GM10847 (cell line): ENCODE measurements around the gene MBOAT7.

Experiments used
- POLR2A ChIP-seq: IDR thresholded peaks from 2 replicates; pipeline ENCODE4 v1.6.1; 2011; ENCODE audit not compliant: insufficient read length; ENCODE audit errors: extremely low read depth

The MBOAT7 gene

GRCh38 chr19:54168174-54168917, 21.0 kb downstream of the MBOAT7 start:
- TF ChIP-seq POLR2A, result no peak

GRCh38 chr19:54165222-54165621, 24.2 kb downstream of the MBOAT7 start:
- TF ChIP-seq POLR2A, result no peak

DNA sequence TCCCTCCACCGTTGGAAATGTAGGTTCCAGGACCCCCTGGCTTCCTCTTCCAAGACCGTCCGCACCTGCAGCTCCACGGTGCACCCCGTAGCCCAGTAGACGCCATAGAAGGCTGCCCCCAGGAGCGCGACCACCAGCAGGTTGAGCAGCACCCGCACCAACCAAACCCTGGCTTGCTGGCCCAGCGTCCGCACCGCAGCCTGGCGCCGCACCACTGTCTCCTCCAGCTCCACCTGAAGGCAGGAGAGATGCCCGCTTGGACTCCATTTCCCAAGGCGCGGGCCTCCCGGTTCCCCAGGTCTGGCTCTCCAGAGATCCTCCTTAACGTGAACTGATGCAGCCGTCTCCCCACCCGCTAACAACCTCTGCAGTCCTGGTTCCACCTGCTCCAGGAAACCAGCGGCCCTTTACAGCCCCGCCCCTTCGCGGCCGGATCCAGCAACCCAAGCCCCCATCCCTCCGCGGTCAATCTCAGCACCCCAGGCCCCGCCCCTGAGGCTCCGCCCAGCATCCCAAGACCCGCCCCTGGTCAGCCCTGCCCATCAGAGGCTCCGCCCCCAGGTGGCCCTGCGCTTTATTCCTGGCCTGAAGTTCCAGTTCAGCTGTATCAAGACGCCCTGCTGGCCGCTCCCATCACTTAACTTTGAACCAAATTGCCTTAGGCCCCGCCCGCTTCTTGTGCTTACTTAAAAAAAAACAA, 24.9 kb downstream of the MBOAT7 start:
- no peak for TF ChIP-seq POLR2A

GRCh38 chr19:54162884-54163283, 26.5 kb downstream of the MBOAT7 start:
- no peak for TF ChIP-seq POLR2A

DNA sequence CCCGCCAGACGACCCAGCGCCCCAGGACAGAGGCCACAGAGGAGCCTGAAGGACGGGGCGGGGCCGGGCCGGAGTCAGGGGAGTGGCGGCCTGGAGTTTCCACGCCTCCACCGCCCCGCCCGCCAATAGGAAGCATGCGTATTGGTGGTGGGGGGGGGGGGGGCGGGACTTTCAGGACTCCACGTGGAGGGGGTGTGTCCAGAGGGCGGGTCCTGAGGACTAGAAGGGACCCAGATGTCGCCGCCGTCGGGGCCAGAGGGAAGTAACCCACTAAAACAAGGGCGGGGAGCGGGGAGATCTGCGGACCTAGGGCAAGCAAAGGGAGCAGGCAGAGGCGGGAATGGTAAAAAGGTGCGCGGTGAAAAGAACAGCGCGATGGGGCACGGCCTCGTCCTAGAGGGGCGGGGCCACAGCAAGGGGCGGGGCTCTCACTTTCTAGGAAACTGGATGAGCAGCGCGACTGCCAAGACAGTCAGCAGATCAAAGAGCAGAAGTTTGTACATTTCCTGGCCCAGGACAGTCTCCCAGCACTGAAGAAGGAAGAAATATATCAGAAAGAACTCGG, 27.1 kb downstream of the MBOAT7 start:
- no peak for TF ChIP-seq POLR2A

GRCh38 chr19:54160854-54161253, 28.5 kb downstream of the MBOAT7 start:
- no peak for TF ChIP-seq POLR2A

GRCh38 chr19:54160182-54160811, 29.1 kb downstream of the MBOAT7 start:
- no peak for TF ChIP-seq POLR2A

DNA sequence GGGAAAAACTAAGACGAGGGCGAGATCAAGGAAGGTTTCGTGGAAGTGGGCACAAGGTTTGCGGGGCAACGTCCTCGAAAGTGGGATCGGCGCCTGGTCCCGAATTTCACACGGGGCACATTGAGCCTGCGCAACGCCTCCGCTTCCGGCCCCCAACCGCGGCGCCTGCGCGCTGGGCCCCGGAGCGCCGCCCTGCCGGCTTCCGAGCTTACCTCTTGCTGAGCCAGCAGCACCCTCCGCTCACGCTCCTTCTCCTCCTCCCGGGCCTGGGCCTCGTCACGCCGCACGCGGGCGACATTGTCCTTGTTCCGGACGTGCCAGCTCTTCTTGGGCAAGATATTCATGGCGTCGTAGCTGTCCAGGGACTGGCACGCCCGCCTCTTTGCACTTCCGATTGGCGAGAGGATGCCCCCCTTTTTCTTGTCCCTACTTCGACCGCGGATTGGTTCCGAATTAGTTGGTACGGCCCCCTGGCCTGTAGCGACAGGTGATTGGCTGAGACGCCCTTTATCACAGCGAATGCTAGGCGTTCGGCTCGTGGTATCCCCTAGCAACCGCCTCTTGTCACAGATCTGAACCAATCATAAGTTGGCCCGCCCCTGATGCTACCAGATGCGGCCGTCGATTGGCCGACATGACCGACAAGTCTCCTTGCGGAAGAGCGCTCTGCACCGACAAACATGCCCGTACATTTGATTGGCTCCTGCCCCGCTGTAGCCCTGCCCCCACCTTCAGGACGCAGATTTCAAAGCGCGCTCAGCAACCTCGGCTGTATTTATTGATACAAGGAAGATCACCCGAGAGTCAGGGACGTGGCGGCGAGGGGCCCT, 29.8 kb downstream of the MBOAT7 start, which contains the start of gene LENG1:
Gene LENG1, minus strand, starts transcription at position 370 of the 830 bp plus-strand sequence. Its CDS starts 26 bp downstream, at position 344.
- peak; percentile 82 for TF ChIP-seq POLR2A

GRCh38 chr19:54158812-54159351, 30.5 kb downstream of the MBOAT7 start:
- no peak for TF ChIP-seq POLR2A

DNA sequence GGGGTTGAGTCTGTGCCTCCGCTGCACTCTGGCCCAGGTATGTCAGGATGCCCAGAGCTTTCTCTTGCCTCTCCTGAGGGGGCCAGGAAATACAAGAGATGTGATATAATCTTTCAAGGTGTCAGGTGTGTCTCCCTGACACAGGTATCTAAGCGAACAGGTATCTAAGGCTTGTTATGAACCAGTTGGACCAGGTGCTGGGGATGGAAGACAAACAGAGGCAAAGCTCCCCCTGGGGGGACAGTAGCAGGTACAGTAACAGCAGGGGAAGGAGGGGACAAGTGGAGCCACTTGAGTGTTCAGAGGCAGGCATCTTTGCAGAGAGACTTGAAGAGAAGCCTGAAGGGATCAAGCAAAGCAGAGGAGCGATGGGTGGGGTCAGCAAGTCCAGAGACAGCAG, 32.4 kb downstream of the MBOAT7 start:
- TF ChIP-seq POLR2A, result no peak

DNA sequence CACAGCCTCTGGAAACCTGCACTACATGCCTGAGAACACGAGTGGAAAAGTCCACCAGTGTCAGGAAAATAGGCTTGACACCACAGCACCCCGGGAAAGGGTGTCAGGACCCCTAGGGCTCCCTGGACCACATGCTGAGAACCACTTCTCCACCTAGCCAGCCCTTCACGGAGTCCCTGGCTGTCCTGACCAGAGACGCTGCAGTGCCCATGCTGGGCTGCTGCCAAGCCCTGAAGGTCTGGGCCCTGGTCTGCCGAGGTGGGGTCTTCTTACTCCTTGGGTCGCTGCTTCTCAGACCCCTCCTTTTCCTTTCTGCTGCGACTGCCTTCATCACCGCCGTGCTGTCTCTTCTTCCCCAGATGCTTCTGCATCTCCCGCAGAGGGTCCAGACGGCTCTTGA, 32.9 kb downstream of the MBOAT7 start:
- no peak for TF ChIP-seq POLR2A

DNA sequence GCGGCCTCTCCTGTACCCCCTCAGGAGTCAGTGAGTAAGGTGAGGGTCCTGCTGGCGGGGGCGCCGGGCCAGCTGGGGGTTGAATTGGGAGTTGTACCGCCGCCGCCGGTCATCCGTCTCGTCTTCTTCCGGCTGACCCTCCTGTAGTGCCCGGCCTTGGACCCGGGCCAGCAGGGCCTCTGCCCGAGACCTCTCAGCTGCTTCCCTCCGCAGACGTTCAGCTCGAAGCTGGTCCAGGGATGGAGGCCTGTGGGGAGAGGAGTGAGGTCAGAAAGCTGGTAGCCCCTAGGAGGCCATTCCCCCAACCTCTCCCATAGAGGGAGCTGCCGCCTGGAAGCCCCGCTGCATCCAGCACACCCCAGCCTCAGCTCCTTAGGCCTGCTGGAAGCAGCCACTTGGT, 33.7 kb downstream of the MBOAT7 start:
- no peak for TF ChIP-seq POLR2A

- TF ChIP-seq POLR2A, result no peak
Observed at GRCh38 chr19:54154603-54155345, 34.6 kb downstream of the MBOAT7 start.

DNA sequence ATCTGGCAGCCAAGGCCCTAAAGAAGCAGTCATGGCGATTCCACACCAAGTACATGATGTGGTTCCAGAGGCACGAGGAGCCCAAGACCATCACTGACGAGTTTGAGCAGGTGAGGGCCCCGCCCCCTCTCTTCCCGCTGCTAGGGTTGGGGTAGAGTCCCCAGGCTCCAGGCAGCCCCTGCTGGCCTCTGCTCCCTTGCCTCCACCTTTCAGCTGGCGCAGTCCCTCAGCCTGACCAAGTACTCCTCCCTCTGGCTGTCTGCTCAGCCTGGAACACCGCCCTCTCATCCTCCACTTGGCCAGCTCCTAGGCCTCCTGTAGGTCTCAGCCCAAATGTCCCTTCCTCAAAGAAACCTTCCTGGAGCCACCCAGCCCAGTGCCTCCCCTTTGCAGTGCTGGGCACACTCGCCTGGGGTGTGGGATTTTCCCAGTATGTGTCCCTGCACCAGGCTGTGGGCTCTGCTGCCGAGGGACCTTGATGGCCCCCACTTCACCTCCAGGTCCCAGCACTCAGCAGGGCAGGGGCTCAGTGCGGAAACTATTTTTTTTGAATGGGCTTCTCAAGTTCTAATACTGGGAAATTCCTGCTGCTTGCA, 35.6 kb downstream of the MBOAT7 start:
- no peak for TF ChIP-seq POLR2A
